ENCODE data around the gene PPP1R36.

PPP1R36 gene

GRCh38 chr14:64638625-64639024 is 88.9 kb downstream of the PPP1R36 start:
- TF ChIP-seq CTCF (conservative IDR thresholded peaks at IDR 0.05; ENCODE audit: low read length): no peak
- no peak overlapping the region for H3K4me3 ChIP-seq (ENCODE audit: low read length)
- no peak for DNase-seq (ENCODE audit: low read depth)

All from AG10803 (cell line).